Measurements from ENCODE around the gene FBXO40. TPM values are rescaled to one million over a fixed set of nuclear protein-coding genes. Genes with fewer than 3 reads are reported as not detected.

Gene FBXO40
- total and polyA plus RNA-seq, 4 donors = 0.13 TPM; not detected in 3

DNA sequence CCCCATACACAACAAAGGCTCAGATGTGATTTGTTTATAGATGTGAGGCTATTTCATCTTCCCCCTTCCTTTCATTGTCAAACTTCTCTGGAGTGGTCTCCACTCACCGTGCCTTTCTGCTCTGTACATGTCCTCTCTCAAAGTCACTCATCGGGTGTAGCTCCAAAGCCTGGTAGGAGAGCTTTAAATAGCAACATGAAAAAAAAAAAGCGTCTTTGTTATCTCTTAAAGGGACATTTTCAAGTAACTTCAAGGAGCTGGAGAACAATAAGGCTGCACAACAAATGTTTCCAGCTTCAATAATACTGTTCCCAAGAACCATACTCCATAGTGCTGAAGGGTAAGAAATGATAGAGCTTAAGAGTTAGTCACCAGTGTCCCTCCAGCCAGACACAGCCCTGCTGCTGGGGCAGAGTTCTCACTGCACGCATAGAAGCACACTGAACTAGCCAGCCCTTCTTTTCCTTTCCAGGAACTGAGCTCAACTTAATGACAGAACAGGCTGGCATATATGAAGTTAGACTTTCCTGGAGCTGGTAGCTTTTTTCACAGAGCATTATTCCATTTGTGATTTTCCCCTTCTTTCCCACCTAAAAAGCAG lies 8.1 kb downstream of the FBXO40 start:
- Histone ChIP-seq H3K9me3 (ENCODE audit: control insufficient read depth, low read length) (no peaks in the 10 kb centered on the region), H3K4me3 (ENCODE audit: low read length in 2 of 2) (no peak overlapping the region), H3K27ac (ENCODE audit: low read depth in 1 of 2, low read length in 2 of 2) (no peak overlapping the region), H3K27me3 (ENCODE audit: control insufficient read depth in 1 of 2, insufficient read depth in 2 of 2, low read length in 1 of 2) (no peaks in the 10 kb centered on the region), H3K4me1 (ENCODE audit: control insufficient read depth in 1 of 2, insufficient read depth in 2 of 2, low read length in 2 of 2) (no peaks in the 10 kb centered on the region), H3K36me3 (ENCODE audit: control insufficient read depth in 1 of 2, insufficient read depth in 2 of 2, low read length in 1 of 2) (no peaks in the 10 kb centered on the region)
- peak; percentile 53 for ATAC-seq (ENCODE audit: low FRiP score)
- 2 to 3% methylated on average over 4 of the region's 4 CpGs for WGBS, 2 donors
- DNase-seq = no peak
- intact Hi-C loops (cut with DNase I) = no loop called here

DNA sequence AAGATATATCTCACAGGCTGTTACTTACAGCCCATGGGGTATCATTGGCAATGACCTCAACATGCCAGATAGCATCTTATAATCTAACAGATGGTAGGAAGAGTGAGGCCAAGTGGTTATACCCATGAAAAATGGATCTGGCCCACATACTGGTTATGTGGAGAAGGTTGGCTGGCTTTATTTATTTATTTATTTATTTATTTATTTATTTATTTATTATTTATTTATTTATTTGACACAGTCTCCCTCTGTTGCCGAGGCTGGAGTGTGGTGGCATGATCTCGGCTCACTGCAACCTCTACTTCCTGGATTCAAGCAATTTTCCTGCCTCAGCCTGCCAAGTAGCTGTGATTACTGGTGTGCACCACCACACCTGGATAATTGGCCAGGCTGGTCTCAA lies 11.6 kb downstream of the FBXO40 start:
- Histone ChIP-seq H3K4me3 (ENCODE audit: low read length in 2 of 2) (no peak overlapping the region), H3K9me3 (ENCODE audit: control insufficient read depth, low read length) (no peaks in the 10 kb centered on the region), H3K27ac (ENCODE audit: low read depth in 1 of 2, low read length in 2 of 2) (no peak overlapping the region), H3K4me1 (ENCODE audit: control insufficient read depth in 1 of 2, insufficient read depth in 2 of 2, low read length in 2 of 2) (no peaks in the 10 kb centered on the region), H3K27me3 (ENCODE audit: control insufficient read depth in 1 of 2, insufficient read depth in 2 of 2, low read length in 1 of 2) (no peaks in the 10 kb centered on the region), H3K36me3 (ENCODE audit: control insufficient read depth in 1 of 2, insufficient read depth in 2 of 2, low read length in 1 of 2) (no peaks in the 10 kb centered on the region)
- intact Hi-C loops (cut with DNase I) = no loop called here
- WGBS, 2 donors = 90 to 96% methylated on average over 2 of the region's 2 CpGs
- DNase-seq (no peak), ATAC-seq (ENCODE audit: low FRiP score) (no peak)

DNA sequence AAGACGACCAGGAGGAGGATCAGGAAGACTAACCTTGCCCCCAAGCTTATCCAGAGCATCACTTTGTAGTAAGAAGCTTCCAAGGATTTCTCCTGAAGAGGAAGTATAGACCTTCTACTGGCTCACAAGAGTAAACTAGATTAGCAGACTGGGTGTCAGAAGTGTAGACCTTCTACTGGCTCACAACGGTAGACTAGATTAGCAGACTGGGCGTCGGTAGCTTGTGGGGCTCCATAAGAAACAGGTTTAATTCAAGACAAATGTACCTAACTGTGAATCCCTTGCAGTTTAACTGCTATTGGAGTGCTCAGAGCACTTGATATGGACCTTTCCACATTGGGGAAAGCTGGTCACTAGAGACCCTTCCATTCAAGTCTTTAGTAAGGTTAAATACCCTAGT lies 12.9 kb downstream of the FBXO40 start:
- Histone ChIP-seq H3K4me3 (ENCODE audit: low read length in 2 of 2) (no peak overlapping the region), H3K27me3 (ENCODE audit: control insufficient read depth in 1 of 2, insufficient read depth in 2 of 2, low read length in 1 of 2) (no peaks in the 10 kb centered on the region), H3K9me3 (ENCODE audit: control insufficient read depth, low read length) (no peaks in the 10 kb centered on the region), H3K36me3 (ENCODE audit: control insufficient read depth in 1 of 2, insufficient read depth in 2 of 2, low read length in 1 of 2) (no peaks in the 10 kb centered on the region), H3K27ac (ENCODE audit: low read depth in 1 of 2, low read length in 2 of 2) (no peak overlapping the region), H3K4me1 (ENCODE audit: control insufficient read depth in 1 of 2, insufficient read depth in 2 of 2, low read length in 2 of 2) (no peaks in the 10 kb centered on the region)
- intact Hi-C loops (cut with DNase I) = no loop called here
- no peak for ATAC-seq (ENCODE audit: low FRiP score)
- no peak for DNase-seq
- 94 to 95% methylated on average over 4 of the region's 4 CpGs for WGBS, 2 donors

DNA sequence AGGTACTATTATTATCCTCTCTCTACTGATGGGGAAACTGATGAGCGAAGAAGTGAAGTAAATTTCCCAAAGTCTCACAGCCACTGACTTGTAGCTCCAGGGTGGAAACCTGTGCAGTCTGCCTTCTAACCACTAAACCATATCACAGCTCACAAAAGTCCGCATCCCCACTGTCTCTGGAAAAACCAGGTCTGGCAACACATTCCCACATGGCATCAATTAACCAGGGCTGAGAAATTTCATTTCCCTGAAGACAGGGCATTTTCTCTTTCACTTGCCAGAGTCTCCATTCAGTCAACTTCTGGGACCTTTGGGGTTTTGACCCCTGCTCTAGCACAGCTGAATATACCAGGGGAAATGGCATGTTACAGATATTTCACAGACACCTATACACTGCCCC lies 26.5 kb downstream of the FBXO40 start:
- no peak for ATAC-seq (ENCODE audit: low FRiP score)
- no peaks in the 10 kb centered on the region for H3K27me3 ChIP-seq (ENCODE audit: control insufficient read depth in 1 of 2, insufficient read depth in 2 of 2, low read length in 1 of 2)
- 84 to 96% methylated on average over 2 of the region's 2 CpGs for WGBS, 2 donors
- DNase-seq = no peak
- no peak overlapping the region for H3K27ac ChIP-seq (ENCODE audit: low read depth in 1 of 2, low read length in 2 of 2)
- intact Hi-C loops (cut with DNase I) = no loop called here
- H3K4me1 ChIP-seq (ENCODE audit: control insufficient read depth in 1 of 2, insufficient read depth in 2 of 2, low read length in 2 of 2) = no peaks in the 10 kb centered on the region
- no peaks in the 10 kb centered on the region for H3K9me3 ChIP-seq (ENCODE audit: control insufficient read depth, low read length)
- H3K36me3 ChIP-seq (ENCODE audit: control insufficient read depth in 1 of 2, insufficient read depth in 2 of 2, low read length in 1 of 2) = no peaks in the 10 kb centered on the region
- H3K4me3 ChIP-seq (ENCODE audit: low read length in 2 of 2) = no peak overlapping the region

DNA sequence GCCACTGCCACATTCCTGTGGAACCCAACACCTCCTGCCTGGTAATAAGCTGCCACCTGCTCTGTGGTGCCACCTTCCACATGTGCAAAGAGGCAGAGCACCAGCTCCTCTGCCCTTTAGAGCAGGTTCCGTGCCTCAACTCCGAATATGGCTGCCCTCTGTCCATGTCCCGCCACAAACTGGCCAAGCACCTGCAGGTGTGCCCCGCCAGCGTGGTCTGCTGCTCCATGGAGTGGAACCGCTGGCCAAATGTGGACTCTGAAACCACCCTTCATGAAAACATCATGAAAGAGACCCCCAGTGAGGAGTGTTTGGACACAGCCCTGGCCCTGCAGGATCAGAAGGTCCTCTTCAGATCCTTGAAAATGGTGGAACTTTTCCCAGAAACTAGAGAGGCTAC lies 28.3 kb downstream of the FBXO40 start:
- H3K9me3 ChIP-seq (ENCODE audit: control insufficient read depth, low read length) = no peaks in the 10 kb centered on the region
- WGBS, 2 donors = 95 to 97% methylated on average over 6 of the region's 6 CpGs
- H3K36me3 ChIP-seq (ENCODE audit: control insufficient read depth in 1 of 2, insufficient read depth in 2 of 2, low read length in 1 of 2) = no peaks in the 10 kb centered on the region
- no peak overlapping the region for H3K4me3 ChIP-seq (ENCODE audit: low read length in 2 of 2)
- H3K4me1 ChIP-seq (ENCODE audit: control insufficient read depth in 1 of 2, insufficient read depth in 2 of 2, low read length in 2 of 2) = no peaks in the 10 kb centered on the region
- no peak for DNase-seq
- H3K27ac ChIP-seq (ENCODE audit: low read depth in 1 of 2, low read length in 2 of 2) = no peak overlapping the region
- H3K27me3 ChIP-seq (ENCODE audit: control insufficient read depth in 1 of 2, insufficient read depth in 2 of 2, low read length in 1 of 2) = no peaks in the 10 kb centered on the region
- intact Hi-C loops (cut with DNase I) = no loop called here
- no peak for ATAC-seq (ENCODE audit: low FRiP score)

DNA sequence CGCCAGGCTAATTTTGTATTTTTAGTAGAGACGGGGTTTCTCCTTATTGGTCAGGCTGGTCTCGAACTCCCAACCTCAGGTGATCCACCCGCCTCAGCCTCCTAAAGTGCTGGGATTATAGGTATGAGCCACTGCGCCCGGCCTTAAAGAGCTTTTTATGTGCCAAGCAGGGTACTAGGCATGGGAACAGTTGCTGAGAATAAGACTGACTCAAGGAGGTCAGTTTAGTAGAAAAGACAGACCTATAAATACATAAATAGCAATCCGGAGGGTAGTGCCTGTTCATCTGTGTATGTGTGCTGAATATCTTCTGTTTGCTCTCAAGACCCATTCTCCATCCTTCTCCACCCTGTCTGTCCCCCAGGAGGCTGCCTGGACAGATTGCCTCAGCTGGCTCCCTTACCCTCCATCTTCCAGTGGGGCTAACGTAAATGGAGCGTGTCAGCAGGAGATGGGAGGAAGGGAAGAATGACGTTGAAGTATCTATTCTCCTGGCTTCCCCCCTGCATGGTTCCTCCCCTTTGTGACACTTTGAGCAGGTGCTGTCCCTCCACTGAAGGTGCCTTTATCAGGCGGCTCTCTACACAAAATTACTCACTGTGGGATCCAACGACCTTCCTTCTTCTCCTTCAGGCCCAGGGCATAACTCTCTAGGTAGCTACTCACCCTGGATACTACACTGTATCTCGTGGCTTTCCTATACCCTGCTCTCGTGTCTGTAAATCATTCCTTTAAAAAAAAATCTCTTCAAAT lies 31.1 kb downstream of the FBXO40 start:
- 73 to 75% methylated on average over 14 of the region's 14 CpGs for WGBS, 2 donors
- Histone ChIP-seq H3K27me3 (ENCODE audit: control insufficient read depth in 1 of 2, insufficient read depth in 2 of 2, low read length in 1 of 2) (no peaks in the 10 kb centered on the region), H3K4me3 (ENCODE audit: low read length in 2 of 2) (no peak overlapping the region), H3K36me3 (ENCODE audit: control insufficient read depth in 1 of 2, insufficient read depth in 2 of 2, low read length in 1 of 2) (no peaks in the 10 kb centered on the region), H3K27ac (ENCODE audit: low read depth in 1 of 2, low read length in 2 of 2) (no peak overlapping the region), H3K9me3 (ENCODE audit: control insufficient read depth, low read length) (no peaks in the 10 kb centered on the region), H3K4me1 (ENCODE audit: control insufficient read depth in 1 of 2, insufficient read depth in 2 of 2, low read length in 2 of 2) (no peaks in the 10 kb centered on the region)
- intact Hi-C loops (cut with DNase I) = no loop called here
- ATAC-seq (ENCODE audit: low FRiP score) (no peak), DNase-seq (no peak)

DNA sequence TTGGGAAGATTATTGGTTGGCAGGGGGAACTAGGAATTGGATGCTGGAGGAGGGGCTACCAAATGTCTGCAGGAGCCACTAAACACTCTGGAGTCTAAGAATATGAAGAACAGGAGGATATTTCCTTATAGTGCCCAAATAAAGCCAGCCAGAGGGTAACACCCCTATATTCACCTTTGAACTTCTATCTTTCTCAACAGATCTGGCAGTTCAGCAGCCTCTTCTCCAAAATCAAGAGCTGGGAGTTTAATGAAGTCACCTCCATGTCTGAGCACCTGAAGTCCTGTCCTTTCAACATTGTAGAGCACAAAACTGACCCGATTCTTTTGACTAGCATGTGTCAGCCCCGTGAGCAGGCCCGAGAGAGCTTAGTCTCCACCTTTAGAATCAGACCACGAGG lies 33.3 kb downstream of the FBXO40 start:
- ATAC-seq (ENCODE audit: low FRiP score) (no peak), DNase-seq (no peak)
- Histone ChIP-seq H3K27me3 (ENCODE audit: control insufficient read depth in 1 of 2, insufficient read depth in 2 of 2, low read length in 1 of 2) (no peaks in the 10 kb centered on the region), H3K27ac (ENCODE audit: low read depth in 1 of 2, low read length in 2 of 2) (no peak overlapping the region), H3K4me3 (ENCODE audit: low read length in 2 of 2) (no peak overlapping the region), H3K9me3 (ENCODE audit: control insufficient read depth, low read length) (no peaks in the 10 kb centered on the region), H3K4me1 (ENCODE audit: control insufficient read depth in 1 of 2, insufficient read depth in 2 of 2, low read length in 2 of 2) (no peaks in the 10 kb centered on the region), H3K36me3 (ENCODE audit: control insufficient read depth in 1 of 2, insufficient read depth in 2 of 2, low read length in 1 of 2) (no peaks in the 10 kb centered on the region)
- 92 to 95% methylated on average over 4 of the region's 4 CpGs for WGBS, 2 donors
- intact Hi-C loops (cut with DNase I) = no loop called here

DNA sequence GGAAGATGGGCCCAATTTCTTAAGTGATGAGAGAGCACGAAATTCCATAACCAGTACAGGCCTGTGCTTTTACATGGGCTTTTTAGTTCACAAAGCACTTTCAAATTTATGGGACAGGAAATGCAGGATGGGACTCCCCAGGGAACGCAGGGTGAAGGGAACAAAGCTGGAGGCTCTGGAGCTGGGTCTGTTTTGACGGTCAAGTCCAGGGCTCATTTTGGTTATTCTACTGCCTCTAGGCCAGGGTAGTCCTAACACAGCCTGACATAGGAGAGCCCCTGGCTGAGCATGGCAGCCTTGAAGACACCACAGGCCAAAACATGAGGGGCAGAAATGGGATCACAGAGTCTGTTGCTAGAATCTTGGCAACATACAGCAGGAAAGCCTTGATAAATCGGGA lies 34.0 kb downstream of the FBXO40 start:
- Histone ChIP-seq H3K4me1 (ENCODE audit: control insufficient read depth in 1 of 2, insufficient read depth in 2 of 2, low read length in 2 of 2) (no peaks in the 10 kb centered on the region), H3K36me3 (ENCODE audit: control insufficient read depth in 1 of 2, insufficient read depth in 2 of 2, low read length in 1 of 2) (no peaks in the 10 kb centered on the region), H3K9me3 (ENCODE audit: control insufficient read depth, low read length) (no peaks in the 10 kb centered on the region), H3K27me3 (ENCODE audit: control insufficient read depth in 1 of 2, insufficient read depth in 2 of 2, low read length in 1 of 2) (no peaks in the 10 kb centered on the region), H3K27ac (ENCODE audit: low read depth in 1 of 2, low read length in 2 of 2) (no peak overlapping the region), H3K4me3 (ENCODE audit: low read length in 2 of 2) (no peak overlapping the region)
- intact Hi-C loops (cut with DNase I) = no loop called here
- DNase-seq (no peak), ATAC-seq (ENCODE audit: low FRiP score) (no peak)
- 86 to 90% methylated on average over 4 of the region's 4 CpGs for WGBS, 2 donors

DNA sequence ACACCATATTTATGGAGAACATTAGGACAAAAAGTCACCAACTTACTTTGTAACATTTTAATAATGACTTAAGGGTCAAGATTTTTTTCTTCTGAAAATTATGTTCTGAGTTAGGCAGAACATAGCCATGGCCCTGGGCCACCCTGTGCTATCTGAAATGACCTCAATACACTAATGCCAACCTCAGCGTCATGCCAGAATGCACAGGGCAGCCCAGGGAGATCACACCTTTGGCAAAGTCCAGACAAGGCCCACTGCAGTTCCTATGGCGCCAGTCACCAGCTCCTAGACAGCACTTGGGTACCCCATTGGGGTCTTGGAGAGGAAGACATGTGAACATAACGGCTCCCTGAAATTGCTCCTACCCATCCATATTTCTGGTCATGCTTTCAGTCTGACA lies 34.4 kb downstream of the FBXO40 start:
- intact Hi-C loops (cut with DNase I) = no loop called here
- Histone ChIP-seq H3K4me1 (ENCODE audit: control insufficient read depth in 1 of 2, insufficient read depth in 2 of 2, low read length in 2 of 2) (no peaks in the 10 kb centered on the region), H3K4me3 (ENCODE audit: low read length in 2 of 2) (no peak overlapping the region), H3K27me3 (ENCODE audit: control insufficient read depth in 1 of 2, insufficient read depth in 2 of 2, low read length in 1 of 2) (no peaks in the 10 kb centered on the region), H3K27ac (ENCODE audit: low read depth in 1 of 2, low read length in 2 of 2) (no peak overlapping the region), H3K9me3 (ENCODE audit: control insufficient read depth, low read length) (no peaks in the 10 kb centered on the region), H3K36me3 (ENCODE audit: control insufficient read depth in 1 of 2, insufficient read depth in 2 of 2, low read length in 1 of 2) (no peaks in the 10 kb centered on the region)
- ATAC-seq (ENCODE audit: low FRiP score) = no peak
- 65 to 79% methylated on average over 3 of the region's 3 CpGs for WGBS, 2 donors
- DNase-seq = no peak

Measured in aorta (tissue), 5 donors.